ENCODE measurements around the gene PWP1.

Gene PWP1

GRCh38 chr12:107685360-107686248 is at the start of gene PWP1:
TSS of gene PWP1 (plus strand) at chr12:107685799. CDS start at chr12:107685900, 101 bp downstream.
- DNase-seq = peak; percentile 11 to 94 (median 87)

GRCh38 chr12:107641154-107641553 is 44.4 kb upstream of the PWP1 start:
- no peak for DNase-seq

- no peak for DNase-seq
Observed at GRCh38 chr12:107642240-107642639, 43.4 kb upstream of the PWP1 start.

- peak in 44 of 58 donors; percentile 5 to 90 (median 43) for DNase-seq
Observed at GRCh38 chr12:107645630-107646333, 39.8 kb upstream of the PWP1 start.

GRCh38 chr12:107646436-107646835 is 39.2 kb upstream of the PWP1 start:
- DNase-seq = no peak

GRCh38 chr12:107649661-107650061 is 35.9 kb upstream of the PWP1 start:
- peak in 20 of 58 donors; percentile 1 to 61 (median 29) for DNase-seq

- no peak for DNase-seq
Observed at GRCh38 chr12:107650977-107651376, 34.6 kb upstream of the PWP1 start.

GRCh38 chr12:107651571-107652449 is 33.8 kb upstream of the PWP1 start:
- DNase-seq = peak in 19 of 58 donors; percentile 4 to 56 (median 12)

- no peak for DNase-seq
Observed at GRCh38 chr12:107653519-107653918, 32.1 kb upstream of the PWP1 start.

- DNase-seq = no peak
Observed at GRCh38 chr12:107654873-107655272, 30.7 kb upstream of the PWP1 start.

GRCh38 chr12:107655281-107656065 is 30.1 kb upstream of the PWP1 start:
- DNase-seq = no peak

GRCh38 chr12:107656302-107656701 is 29.3 kb upstream of the PWP1 start:
- DNase-seq = no peak

GRCh38 chr12:107657133-107657532 is 28.5 kb upstream of the PWP1 start:
- no peak for DNase-seq

GRCh38 chr12:107657621-107658020 is 28.0 kb upstream of the PWP1 start:
- DNase-seq = no peak

GRCh38 chr12:107660235-107660634 is 25.4 kb upstream of the PWP1 start:
- DNase-seq = no peak

- DNase-seq = peak in 11 of 58 donors; percentile 1 to 32 (median 15)
Observed at GRCh38 chr12:107660861-107661415, 24.7 kb upstream of the PWP1 start.

GRCh38 chr12:107661830-107662229 is 23.8 kb upstream of the PWP1 start:
- DNase-seq = no peak

GRCh38 chr12:107662484-107662883 is 23.1 kb upstream of the PWP1 start:
- peak in 17 of 58 donors; percentile 3 to 44 (median 20) for DNase-seq

- no peak for DNase-seq
Observed at GRCh38 chr12:107663277-107663676, 22.3 kb upstream of the PWP1 start.

- DNase-seq = no peak
Observed at GRCh38 chr12:107666009-107666408, 19.6 kb upstream of the PWP1 start.
